Smooth muscle cell (in vitro differentiated cells): ENCODE results near the gene IFFO2. TPM values are rescaled to one million over a fixed set of nuclear protein-coding genes. Genes with fewer than 3 reads are reported as not detected.
A peak's percentile ranks its signal among the peaks of the same experiment; 100 is the strongest.

Experiments
- DNase-seq: peaks from one replicate; lab custom pipeline; 2025; ENCODE audit not compliant: unreplicated experiment; lab: John Stamatoyannopoulos, UW
- H2AFZ ChIP-seq: fragments of 200-600 bp; sonication (generic); 2 replicates; pipeline ENCODE4 v1.6.0; 2016; ENCODE audit warnings: antibody characterized with exemption, low read depth, mild to moderate bottlenecking
- H3F3A ChIP-seq: fragments of 200-600 bp; sonication (generic); 2 replicates; pipeline ENCODE4 v1.6.0; 2017; ENCODE audit warnings: antibody characterized with exemption, low read depth
- H3K27ac ChIP-seq: fragments of 200-600 bp; sonication (generic); 2 replicates; pipeline ENCODE4 v1.5.1; 2016; ENCODE audit warnings: low read depth, mild to moderate bottlenecking
- H3K27me3 ChIP-seq: fragments of 200-600 bp; sonication (generic); 2 replicates; pipeline ENCODE4 v1.6.1; 2016; ENCODE audit warnings: low read depth, mild to moderate bottlenecking
- H3K36me3 ChIP-seq: fragments of 200-600 bp; sonication (generic); 2 replicates; pipeline ENCODE4 v1.5.1; 2016; ENCODE audit warnings: low read depth
- H3K4me1 ChIP-seq: fragments of 200-600 bp; sonication (generic); 2 replicates; pipeline ENCODE4 v1.5.1; 2016; ENCODE audit warnings: low read depth
- H3K4me2 ChIP-seq: fragments of 200-600 bp; sonication (generic); 2 replicates; pipeline ENCODE4 v1.6.0; 2016; ENCODE audit warnings: mild to moderate bottlenecking
- H3K4me3 ChIP-seq: fragments of 200-600 bp; sonication (generic); 2 replicates; pipeline ENCODE4 v1.5.1; 2016; ENCODE audit warnings: mild to moderate bottlenecking
- H3K79me2 ChIP-seq: fragments of 200-600 bp; sonication (generic); 2 replicates; pipeline ENCODE4 v1.6.0; 2016; ENCODE audit warnings: low read depth, mild to moderate bottlenecking
- H3K9ac ChIP-seq: fragments of 200-600 bp; sonication (generic); 2 replicates; pipeline ENCODE4 v1.6.0; 2016; ENCODE audit warnings: low read depth
- H3K9me3 ChIP-seq: fragments of 200-600 bp; sonication (generic); replicated peaks from 2 replicates; pipeline ENCODE4 v1.5.1; 2016; ENCODE audit warnings: low read depth
- H4K20me1 ChIP-seq: fragments of 200-600 bp; sonication (generic); 2 replicates; pipeline ENCODE4 v1.6.0; 2016; ENCODE audit warnings: low read depth
- CTCF ChIP-seq: fragments of 200-600 bp; sonication (generic); IDR thresholded peaks from 2 replicates; pipeline ENCODE4 v1.5.1; 2017; ENCODE audit warnings: borderline replicate concordance, mild to moderate bottlenecking, antibody characterized with exemption; ENCODE audit not compliant: insufficient read depth, poor library complexity, severe bottlenecking
- WGBS: methylation state at CpG from one replicate; pipeline ENCODE4 v1.1.7; 2016; ENCODE audit warnings: low lambda C conversion rate; 5-methylcytosine and 5-hydroxymethylcytosine counted together
- polyA plus RNA-seq: library from polyadenylated mRNA; unstranded; fragments of >200 nt; fragmentation: Nextera tagmentation; extraction: Ambion mirVana; gene quantifications from 2 replicates; pipeline ENCODE4 v1.2.1, GENCODE V29; 2016
- total RNA-seq: library from RNA; depleted of rRNA; stranded (reverse); fragments of >200 nt; gene quantifications from 2 replicates; pipeline ENCODE4 v1.2.3, GENCODE V29; 2014

IFFO2 gene
- total and polyA plus RNA-seq, 2 experiments from 2014 or later, result 5.7 to 19.1 TPM

GRCh38 chr1:18943914-18944572, 12.4 kb downstream of the IFFO2 start:
- H3K27ac ChIP-seq, result peak overlapping the region; percentile 89
- H3F3A ChIP-seq, result peaks cover 43% of the 10 kb centered on the region
- 96% methylated on average over 9 of the region's 9 CpGs for WGBS
- peaks cover 31% of the 10 kb centered on the region for H3K4me1 ChIP-seq
- no peak for TF ChIP-seq CTCF
- no peak for DNase-seq
- peaks cover 72% of the 10 kb centered on the region for H4K20me1 ChIP-seq
- no peaks in the 10 kb centered on the region for H3K9me3 ChIP-seq
- H3K79me2 ChIP-seq, result peaks cover 98% of the 10 kb centered on the region
- H3K27me3 ChIP-seq, result no peaks in the 10 kb centered on the region
- H3K36me3 ChIP-seq, result no peaks in the 10 kb centered on the region
- no peak overlapping the region for H3K4me2 ChIP-seq
- H3K4me3 ChIP-seq, result no peak overlapping the region
- no peak overlapping the region for H2AFZ ChIP-seq
- H3K9ac ChIP-seq, result no peak overlapping the region

DNA sequence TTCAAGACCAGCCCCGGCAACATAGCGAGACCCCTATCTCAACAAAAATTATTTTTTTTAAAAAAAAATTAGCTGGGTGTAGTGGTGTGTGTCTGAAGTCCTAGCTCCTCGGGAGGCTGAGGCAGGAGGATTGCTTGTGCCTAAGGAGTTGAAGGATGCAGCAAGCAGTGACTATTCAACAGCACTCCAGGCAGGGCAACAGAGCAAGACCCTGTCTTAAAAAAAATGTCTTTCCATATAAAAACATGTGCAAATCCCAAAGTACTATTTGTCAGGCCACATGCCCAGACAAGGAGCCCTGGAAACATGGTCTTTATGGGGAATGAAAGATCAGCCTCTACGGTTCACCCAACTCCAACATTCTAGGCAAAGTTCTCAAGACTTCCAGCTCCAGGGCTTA, 13.3 kb downstream of the IFFO2 start:
- H3K9me3 ChIP-seq, result no peaks in the 10 kb centered on the region
- no peaks in the 10 kb centered on the region for H3K36me3 ChIP-seq
- peaks cover 34% of the 10 kb centered on the region for H3K4me1 ChIP-seq
- H3K27me3 ChIP-seq, result no peaks in the 10 kb centered on the region
- TF ChIP-seq CTCF, result no peak
- H3K9ac ChIP-seq, result no peak overlapping the region
- DNase-seq, result no peak
- peaks cover 98% of the 10 kb centered on the region for H3K79me2 ChIP-seq
- peaks cover 79% of the 10 kb centered on the region for H4K20me1 ChIP-seq
- 79% methylated on average over 4 of the region's 4 CpGs for WGBS
- no peak overlapping the region for H3K4me2 ChIP-seq
- no peak overlapping the region for H2AFZ ChIP-seq
- peaks cover 36% of the 10 kb centered on the region for H3F3A ChIP-seq
- H3K4me3 ChIP-seq, result no peak overlapping the region
- H3K27ac ChIP-seq, result peak overlapping the region; percentile 89

DNA sequence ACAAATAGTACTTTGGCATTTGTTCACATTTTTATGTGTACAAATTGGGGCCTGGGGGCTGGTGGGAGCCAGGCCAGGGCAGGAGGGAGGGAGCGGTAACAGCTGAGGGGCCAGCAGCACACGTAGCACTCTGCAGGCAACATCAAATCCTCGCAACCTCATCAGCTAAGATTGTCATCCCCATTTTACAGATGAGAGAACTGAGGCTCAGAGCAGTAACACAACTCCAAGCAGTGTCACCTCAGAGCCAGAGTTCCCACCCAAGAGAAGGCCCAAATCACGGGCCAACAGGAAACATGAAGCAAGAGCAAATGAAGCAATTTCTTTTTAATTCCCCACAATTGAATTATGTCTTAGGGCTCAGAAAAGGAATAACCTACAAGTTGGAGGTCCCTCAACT, 14.1 kb downstream of the IFFO2 start:
- H3K9me3 ChIP-seq, result no peaks in the 10 kb centered on the region
- peaks cover 79% of the 10 kb centered on the region for H4K20me1 ChIP-seq
- peaks cover 33% of the 10 kb centered on the region for H3F3A ChIP-seq
- no peak overlapping the region for H3K9ac ChIP-seq
- no peak overlapping the region for H2AFZ ChIP-seq
- peak overlapping the region; percentile 41 for H3K27ac ChIP-seq
- WGBS, result 78% methylated on average over 4 of the region's 4 CpGs
- no peak for TF ChIP-seq CTCF
- H3K27me3 ChIP-seq, result no peaks in the 10 kb centered on the region
- no peaks in the 10 kb centered on the region for H3K36me3 ChIP-seq
- peaks cover 98% of the 10 kb centered on the region for H3K79me2 ChIP-seq
- H3K4me2 ChIP-seq, result no peak overlapping the region
- no peak overlapping the region for H3K4me3 ChIP-seq
- no peak for DNase-seq
- H3K4me1 ChIP-seq, result peaks cover 35% of the 10 kb centered on the region
